ENCODE data around the gene GRIN2A.

GRIN2A gene

GRCh38 chr16:9805109-9805508, 377.1 kb downstream of the GRIN2A start:
- no peak for DNase-seq

GRCh38 chr16:9802160-9802559, 380.1 kb downstream of the GRIN2A start:
- no peak for DNase-seq

GRCh38 chr16:9801651-9802050, 380.6 kb downstream of the GRIN2A start:
- no peak for DNase-seq

GRCh38 chr16:9800186-9800738, 382.0 kb downstream of the GRIN2A start:
- DNase-seq: no peak

GRCh38 chr16:9798952-9799580, 383.2 kb downstream of the GRIN2A start:
- DNase-seq: no peak

GRCh38 chr16:9798474-9798873, 383.8 kb downstream of the GRIN2A start:
- DNase-seq: no peak

GRCh38 chr16:9797306-9797705, 384.9 kb downstream of the GRIN2A start:
- no peak for DNase-seq

- no peak for DNase-seq
Measured at GRCh38 chr16:9793623-9794022, 388.6 kb downstream of the GRIN2A start.

- no peak for DNase-seq
Measured at GRCh38 chr16:9791556-9791955, 390.7 kb downstream of the GRIN2A start.

GRCh38 chr16:9790199-9790598, 392.0 kb downstream of the GRIN2A start:
- no peak for DNase-seq

- no peak for DNase-seq
Measured at GRCh38 chr16:9787717-9788116, 394.5 kb downstream of the GRIN2A start.

- DNase-seq: no peak
Measured at GRCh38 chr16:9780831-9781230, 401.4 kb downstream of the GRIN2A start.

- DNase-seq: no peak
Measured at GRCh38 chr16:9778849-9779248, 403.4 kb downstream of the GRIN2A start.

- DNase-seq: no peak
Measured at GRCh38 chr16:9775998-9776397, 406.2 kb downstream of the GRIN2A start.

- no peak for DNase-seq
Measured at GRCh38 chr16:9773289-9773688, 408.9 kb downstream of the GRIN2A start.

- no peak for DNase-seq
Measured at GRCh38 chr16:9772526-9773225, 409.6 kb downstream of the GRIN2A start.

GRCh38 chr16:9766891-9767290, 415.3 kb downstream of the GRIN2A start:
- no peak for DNase-seq

- no peak for DNase-seq
Measured at GRCh38 chr16:9763505-9763904, 418.7 kb downstream of the GRIN2A start.

GRCh38 chr16:9761870-9762269, 420.4 kb downstream of the GRIN2A start:
- no peak for DNase-seq

GRCh38 chr16:9757687-9758086, 424.5 kb downstream of the GRIN2A start:
- DNase-seq: no peak

- no peak for DNase-seq
Measured at GRCh38 chr16:9756434-9756833, 425.8 kb downstream of the GRIN2A start.

- no peak for DNase-seq
Measured at GRCh38 chr16:9755081-9755480, 427.1 kb downstream of the GRIN2A start.

GRCh38 chr16:9741776-9742175, 440.5 kb downstream of the GRIN2A start:
- no peak for DNase-seq

GRCh38 chr16:9739301-9739700, 442.9 kb downstream of the GRIN2A start:
- no peak for DNase-seq

- DNase-seq: no peak
Measured at GRCh38 chr16:9738690-9739089, 443.5 kb downstream of the GRIN2A start.

Data from NCI-H774 (cell line).